ENCODE measurements around the gene PPP6R3. TPM values are rescaled to one million over a fixed set of nuclear protein-coding genes. Genes with fewer than 3 reads are reported as not detected.

The PPP6R3 gene
- total and polyA plus RNA-seq, 11 donors, result 23.2 to 93.8 (median 81.2) TPM

- no peaks in the 10 kb centered on the region for H3K27me3 ChIP-seq
- H3K9me3 ChIP-seq, result no peaks in the 10 kb centered on the region
- peaks cover 0 to 19% (median 2%) of the 10 kb centered on the region in 12 donors for H3K4me1 ChIP-seq
- H3K36me3 ChIP-seq, result peaks cover 0 to 98% (median 87%) of the 10 kb centered on the region in 9 donors
- H3K4me3 ChIP-seq, result no peak overlapping the region
- WGBS, 4 donors, result 96 to 97% (median 97%) methylated on average over 3 of the region's 3 CpGs
- DNase-seq (no peak), ATAC-seq (no peak)
- intact Hi-C loops (cut with DNase I), result no loop called here
- no peak overlapping the region for H3K27ac ChIP-seq
- TF ChIP-seq CTCF (IDR thresholded peaks at IDR 0.05), result no peak
- no peak for TF ChIP-seq POLR2A (IDR thresholded peaks at IDR 0.05)
Observed at GRCh38 chr11:68564261-68564660, 103.7 kb downstream of the PPP6R3 start.

GRCh38 chr11:68565768-68566167 lies 105.2 kb downstream of the PPP6R3 start:
- Histone ChIP-seq H3K4me1 (peaks cover 0 to 19% (median 2%) of the 10 kb centered on the region in 12 donors), H3K36me3 (peaks cover 0 to 100% (median 98%) of the 10 kb centered on the region in 9 donors), H3K4me3 (no peak overlapping the region), H3K27ac (peak overlapping the region in 1 of 12 donors; percentile 33), H3K9me3 (no peaks in the 10 kb centered on the region), H3K27me3 (no peaks in the 10 kb centered on the region)
- TF ChIP-seq CTCF (IDR thresholded peaks at IDR 0.05) (no peak), POLR2A (IDR thresholded peaks at IDR 0.05) (no peak)
- 54 to 63% (median 59%) methylated on average over 5 of the region's 5 CpGs for WGBS, 4 donors
- intact Hi-C loops (cut with DNase I), result no loop called here
- ATAC-seq, result peak; percentile 73 to 84 (median 80)
- no peak for DNase-seq

- H3K9me3 ChIP-seq, result no peaks in the 10 kb centered on the region
- intact Hi-C loops (cut with DNase I), result no loop called here
- H3K27ac ChIP-seq, result no peak overlapping the region
- no peak for ATAC-seq
- H3K4me1 ChIP-seq, result peaks cover 0 to 19% (median 2%) of the 10 kb centered on the region in 12 donors
- H3K4me3 ChIP-seq, result no peak overlapping the region
- TF ChIP-seq POLR2A (IDR thresholded peaks at IDR 0.05) (no peak), CTCF (IDR thresholded peaks at IDR 0.05) (no peak)
- DNase-seq, result no peak
- peaks cover 0 to 100% (median 99%) of the 10 kb centered on the region in 9 donors for H3K36me3 ChIP-seq
- WGBS, 4 donors, result 78 to 90% (median 84%) methylated on average over 3 of the region's 3 CpGs
- H3K27me3 ChIP-seq, result no peaks in the 10 kb centered on the region
Observed at GRCh38 chr11:68567553-68567952, 107.0 kb downstream of the PPP6R3 start.

- Histone ChIP-seq H3K27me3 (no peaks in the 10 kb centered on the region), H3K4me3 (no peak overlapping the region), H3K4me1 (peaks cover 0 to 19% (median 2%) of the 10 kb centered on the region in 12 donors), H3K36me3 (peaks cover 0 to 100% (median 98%) of the 10 kb centered on the region in 9 donors), H3K9me3 (no peaks in the 10 kb centered on the region), H3K27ac (no peak overlapping the region)
- DNase-seq, result no peak
- WGBS, 4 donors, result 93 to 97% (median 95%) methylated on average over 1 of the region's 1 CpG
- TF ChIP-seq CTCF (IDR thresholded peaks at IDR 0.05), result no peak
- TF ChIP-seq POLR2A (IDR thresholded peaks at IDR 0.05), result no peak
- ATAC-seq, result no peak
- intact Hi-C loops (cut with DNase I), result no loop called here
Observed at GRCh38 chr11:68569357-68569756, 108.8 kb downstream of the PPP6R3 start.

Data from heart left ventricle (tissue), 16 donors.